ENCODE results near the gene RGL2.

DNA sequence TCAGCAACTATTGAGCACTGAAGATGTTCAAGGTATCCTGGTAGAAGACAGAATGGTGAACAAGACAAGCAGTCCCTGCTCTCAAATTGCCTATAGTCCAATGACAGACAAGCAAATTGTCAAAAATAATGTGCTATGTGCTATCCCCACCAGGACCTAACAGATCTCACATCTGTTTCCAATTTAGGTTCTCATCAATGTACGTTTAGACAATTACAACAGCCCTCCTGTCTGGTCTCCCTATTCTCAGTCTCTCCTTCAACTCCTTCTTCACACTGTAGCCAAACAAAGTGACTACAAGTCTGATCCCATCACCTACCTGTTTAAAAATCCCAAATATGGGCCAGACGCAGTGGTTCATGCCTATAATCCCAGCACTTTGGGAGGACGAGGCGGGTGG, 7.6 kb upstream of the RGL2 start:
- TF ChIP-seq, protein P1, sequence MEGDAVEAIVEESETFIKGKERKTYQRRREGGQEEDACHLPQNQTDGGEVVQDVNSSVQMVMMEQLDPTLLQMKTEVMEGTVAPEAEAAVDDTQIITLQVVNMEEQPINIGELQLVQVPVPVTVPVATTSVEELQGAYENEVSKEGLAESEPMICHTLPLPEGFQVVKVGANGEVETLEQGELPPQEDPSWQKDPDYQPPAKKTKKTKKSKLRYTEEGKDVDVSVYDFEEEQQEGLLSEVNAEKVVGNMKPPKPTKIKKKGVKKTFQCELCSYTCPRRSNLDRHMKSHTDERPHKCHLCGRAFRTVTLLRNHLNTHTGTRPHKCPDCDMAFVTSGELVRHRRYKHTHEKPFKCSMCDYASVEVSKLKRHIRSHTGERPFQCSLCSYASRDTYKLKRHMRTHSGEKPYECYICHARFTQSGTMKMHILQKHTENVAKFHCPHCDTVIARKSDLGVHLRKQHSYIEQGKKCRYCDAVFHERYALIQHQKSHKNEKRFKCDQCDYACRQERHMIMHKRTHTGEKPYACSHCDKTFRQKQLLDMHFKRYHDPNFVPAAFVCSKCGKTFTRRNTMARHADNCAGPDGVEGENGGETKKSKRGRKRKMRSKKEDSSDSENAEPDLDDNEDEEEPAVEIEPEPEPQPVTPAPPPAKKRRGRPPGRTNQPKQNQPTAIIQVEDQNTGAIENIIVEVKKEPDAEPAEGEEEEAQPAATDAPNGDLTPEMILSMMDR (conservative IDR thresholded peaks at IDR 0.05 in 1 of 2, IDR thresholded peaks at IDR 0.05 in 1 of 2; ENCODE audit: extremely low read depth in 1 of 2, insufficient read depth in 1 of 2, low read depth in 1 of 2, low read length in 2 of 2): no peak
- no peak for TF ChIP-seq EZH2 (IDR thresholded peaks at IDR 0.05; ENCODE audit: borderline replicate concordance, low read length)

All from mammary epithelial cell (primary cell).